DND-41 (cell line): ENCODE measurements around the gene RAD23B.

Experiments used
- EZH2 ChIP-seq: IDR thresholded peaks from 3 replicates; pipeline ENCODE4 v1.6.1; 2012; ENCODE audit warnings: borderline replicate concordance, low read depth, mild to moderate bottlenecking, moderate library complexity, low read length, inconsistent platforms; ENCODE audit not compliant: severe bottlenecking
- TF ChIP-seq, protein P1 (sequence below): IDR thresholded peaks from 2 replicates; pipeline ENCODE4 v1.5.1; 2012; ENCODE audit warnings: borderline replicate concordance, low read length, moderate library complexity, mild to moderate bottlenecking; ENCODE audit not compliant: poor library complexity, severe bottlenecking; ENCODE audit errors: extremely low read depth

- TF ChIP-seq, protein P1, sequence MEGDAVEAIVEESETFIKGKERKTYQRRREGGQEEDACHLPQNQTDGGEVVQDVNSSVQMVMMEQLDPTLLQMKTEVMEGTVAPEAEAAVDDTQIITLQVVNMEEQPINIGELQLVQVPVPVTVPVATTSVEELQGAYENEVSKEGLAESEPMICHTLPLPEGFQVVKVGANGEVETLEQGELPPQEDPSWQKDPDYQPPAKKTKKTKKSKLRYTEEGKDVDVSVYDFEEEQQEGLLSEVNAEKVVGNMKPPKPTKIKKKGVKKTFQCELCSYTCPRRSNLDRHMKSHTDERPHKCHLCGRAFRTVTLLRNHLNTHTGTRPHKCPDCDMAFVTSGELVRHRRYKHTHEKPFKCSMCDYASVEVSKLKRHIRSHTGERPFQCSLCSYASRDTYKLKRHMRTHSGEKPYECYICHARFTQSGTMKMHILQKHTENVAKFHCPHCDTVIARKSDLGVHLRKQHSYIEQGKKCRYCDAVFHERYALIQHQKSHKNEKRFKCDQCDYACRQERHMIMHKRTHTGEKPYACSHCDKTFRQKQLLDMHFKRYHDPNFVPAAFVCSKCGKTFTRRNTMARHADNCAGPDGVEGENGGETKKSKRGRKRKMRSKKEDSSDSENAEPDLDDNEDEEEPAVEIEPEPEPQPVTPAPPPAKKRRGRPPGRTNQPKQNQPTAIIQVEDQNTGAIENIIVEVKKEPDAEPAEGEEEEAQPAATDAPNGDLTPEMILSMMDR: no peak
- TF ChIP-seq EZH2: no peak
These were observed 23.2 kb downstream of the RAD23B start for GRCh38 chr9:107306308-107306707.
